IMR-90 (cell line): ENCODE data around the gene SMIM12. TPM values are rescaled to one million over a fixed set of nuclear protein-coding genes. Genes with fewer than 3 reads are reported as not detected.
A peak's percentile ranks its signal among the peaks of the same experiment; 100 is the strongest.

Experiments
- ATAC-seq: fragments of 200-7000 bp; cut with Tn5 transposase; 2 replicates; pipeline ENCODE4 v1.9.1; 2020; ENCODE audit warnings: low read depth, mild to moderate bottlenecking, moderate library complexity
- BruUV-seq: library from RNA; stranded (reverse); fragments of 400-500 nt; replicated peaks from 2 replicates; lab custom pipeline; 2021; lab: Mats Ljungman, UMichigan
- CTCF ChIA-PET: fragments of 300-600 bp; formaldehyde crosslinking; extraction: SDS; loops from one replicate; lab custom pipeline; 2021; ENCODE audit warnings: antibody characterized with exemption; lab: Yijun Ruan, JAX
- POLR2A ChIA-PET: fragments of 300-600 bp; sonication (Branson Sonifier 250); formaldehyde crosslinking; loops from one replicate; lab custom pipeline; 2022; ENCODE audit warnings: antibody characterized with exemption; ENCODE audit not compliant: unreplicated experiment; lab: Charles Lee
- DNase-seq: peaks from one replicate; pipeline ENCODE4 v3.0.0; 2013
- H2AFZ ChIP-seq: replicated peaks from 2 replicates; pipeline ENCODE3; 2013; ENCODE audit warnings: low read length, mild to moderate bottlenecking; ENCODE audit not compliant: poor library complexity
- H2AK5ac ChIP-seq: 2 replicates; pipeline ENCODE4 v1.6.1; 2013; ENCODE audit warnings: low read depth, low read length, inconsistent platforms
- H2AK9ac ChIP-seq: replicated peaks from 2 replicates; pipeline ENCODE3; 2013; ENCODE audit warnings: mild to moderate bottlenecking, low read depth, low read length, moderate library complexity; ENCODE audit not compliant: poor library complexity
- H2BK120ac ChIP-seq: 2 replicates; pipeline ENCODE4 v1.6.1; 2013; ENCODE audit warnings: low read depth, low read length, inconsistent platforms
- H2BK15ac ChIP-seq: 3 replicates; pipeline ENCODE4 v1.6.1; 2013; ENCODE audit warnings: low read depth, low read length, inconsistent platforms
- H2BK20ac ChIP-seq: 2 replicates; pipeline ENCODE4 v1.6.1; 2013; ENCODE audit warnings: low read depth, mild to moderate bottlenecking, inconsistent platforms, low read length, moderate library complexity
- H2BK5ac ChIP-seq: 2 replicates; pipeline ENCODE4 v1.6.1; 2013; ENCODE audit warnings: mild to moderate bottlenecking, low read depth, low read length, inconsistent platforms; ENCODE audit not compliant: poor library complexity, severe bottlenecking
- H3K14ac ChIP-seq: replicated peaks from 2 replicates; pipeline ENCODE4 v1.6.1; 2013; ENCODE audit warnings: low read depth, low read length, inconsistent platforms
- H3K18ac ChIP-seq: 2 replicates; pipeline ENCODE4 v1.6.1; 2013; ENCODE audit warnings: low read depth, low read length, control low read depth
- H3K23ac ChIP-seq: 2 replicates; pipeline ENCODE4 v1.6.1; 2013; ENCODE audit warnings: low read depth, low read length, inconsistent platforms
- H3K27ac ChIP-seq: 2 replicates; pipeline ENCODE4 v1.5.1; 2013; ENCODE audit warnings: mild to moderate bottlenecking, control low read depth, low read length; ENCODE audit not compliant: insufficient read depth
- H3K27me3 ChIP-seq: 2 replicates; pipeline ENCODE4 v1.6.1; 2013; ENCODE audit warnings: low read length; ENCODE audit not compliant: control insufficient read depth, insufficient read depth
- H3K36me3 ChIP-seq: 2 replicates; pipeline ENCODE4 v1.6.1; 2013; ENCODE audit warnings: low read length, mixed read lengths; ENCODE audit not compliant: control insufficient read depth, insufficient read depth
- H3K4ac ChIP-seq: 2 replicates; pipeline ENCODE4 v1.6.1; 2013; ENCODE audit warnings: low read depth, low read length, inconsistent platforms
- H3K4me1 ChIP-seq: 2 replicates; pipeline ENCODE4 v1.6.1; 2013; ENCODE audit warnings: low read length, mixed read lengths; ENCODE audit not compliant: control insufficient read depth, insufficient read depth
- H3K4me2 ChIP-seq: 2 replicates; pipeline ENCODE4 v1.6.1; 2013; ENCODE audit warnings: low read depth, mild to moderate bottlenecking, control low read depth, low read length, moderate library complexity
- H3K4me3 ChIP-seq: 2 replicates; pipeline ENCODE4 v1.5.1; 2013; ENCODE audit warnings: low read depth, mild to moderate bottlenecking, control low read depth, low read length, moderate library complexity; ENCODE audit not compliant: insufficient read depth
- H3K56ac ChIP-seq: 2 replicates; pipeline ENCODE4 v1.6.1; 2013; ENCODE audit warnings: low read length, inconsistent platforms; ENCODE audit not compliant: insufficient read depth; ENCODE audit errors: extremely low read depth
- H3K79me1 ChIP-seq, 2 experiments: 2 replicates each; pipeline ENCODE4 v1.6.1; 2013; ENCODE audit warnings: low read length in 2 of 2, inconsistent platforms in 1 of 2, low read depth in 1 of 2
- H3K9ac ChIP-seq: 2 replicates; pipeline ENCODE4 v1.6.1; 2013; ENCODE audit warnings: low read depth, low read length, control low read depth
- H3K9me1 ChIP-seq: 2 replicates; pipeline ENCODE4 v1.6.1; 2013; ENCODE audit warnings: low read length, inconsistent platforms; ENCODE audit not compliant: insufficient read depth
- H3K9me3 ChIP-seq: 2 replicates; pipeline ENCODE4 v1.6.1; 2013; ENCODE audit warnings: low read length; ENCODE audit not compliant: control insufficient read depth, insufficient read depth
- H4K20me1 ChIP-seq: 2 replicates; pipeline ENCODE4 v1.6.1; 2013; ENCODE audit warnings: low read length, inconsistent platforms; ENCODE audit not compliant: insufficient read depth
- H4K5ac ChIP-seq: 2 replicates; pipeline ENCODE4 v1.6.1; 2013; ENCODE audit warnings: mild to moderate bottlenecking, low read depth, low read length, control low read depth
- H4K8ac ChIP-seq, 2 experiments: 2 replicates each; pipeline ENCODE4 v1.6.1; 2013; ENCODE audit warnings: low read depth in 2 of 2, low read length in 2 of 2, control low read depth in 1 of 2, inconsistent platforms in 1 of 2
- H4K91ac ChIP-seq: 2 replicates; pipeline ENCODE4 v1.6.1; 2013; ENCODE audit warnings: low read depth, low read length, inconsistent platforms; ENCODE audit not compliant: insufficient read depth
- BHLHE40 ChIP-seq: fragments of 150-350 bp; IDR thresholded peaks from 2 replicates; pipeline ENCODE4 v1.6.1; 2016; ENCODE audit warnings: mild to moderate bottlenecking, low read depth, low read length
- CHD1 ChIP-seq: IDR thresholded peaks from 2 replicates; pipeline ENCODE4 v1.6.1; 2012; ENCODE audit warnings: low read depth, low read length, improper control_type of control experiment
- CTCF ChIP-seq: conservative IDR thresholded peaks from 2 replicates; pipeline ENCODE4 v1.5.1; 2012; ENCODE audit warnings: mild to moderate bottlenecking, low read depth, low read length, improper control_type of control experiment
- ELK1 ChIP-seq: fragments of 150-350 bp; IDR thresholded peaks from 2 replicates; pipeline ENCODE4 v1.6.1; 2016; ENCODE audit warnings: low read depth, mild to moderate bottlenecking, low read length, moderate library complexity, borderline replicate concordance
- MAFK ChIP-seq: IDR thresholded peaks from 2 replicates; pipeline ENCODE4 v1.6.1; 2012; ENCODE audit warnings: low read depth, low read length, improper control_type of control experiment
- MXI1 ChIP-seq: IDR thresholded peaks from 2 replicates; pipeline ENCODE4 v1.6.1; 2012; ENCODE audit warnings: low read depth, mild to moderate bottlenecking, low read length, moderate library complexity, borderline replicate concordance
- NFE2L2 ChIP-seq: fragments of 150-350 bp; IDR thresholded peaks from 2 replicates; pipeline ENCODE4 v1.6.1; 2016; ENCODE audit warnings: low read depth, mild to moderate bottlenecking, low read length
- POLR2A ChIP-seq: IDR thresholded peaks from 2 replicates; pipeline ENCODE4 v1.6.1; 2012; ENCODE audit warnings: mild to moderate bottlenecking, low read depth, low read length
- RCOR1 ChIP-seq: IDR thresholded peaks from 2 replicates; pipeline ENCODE4 v1.6.1; 2012; ENCODE audit warnings: mild to moderate bottlenecking, low read length, improper control_type of control experiment; ENCODE audit not compliant: insufficient replicate concordance
- RFX5 ChIP-seq: IDR thresholded peaks from 2 replicates; pipeline ENCODE4 v1.8.0; 2012; ENCODE audit warnings: low read depth, mild to moderate bottlenecking, low read length, moderate library complexity
- SMC3 ChIP-seq: fragments of 150-350 bp; IDR thresholded peaks from 2 replicates; pipeline ENCODE4 v1.6.1; 2016; ENCODE audit warnings: low read depth, mild to moderate bottlenecking, antibody characterized with exemption, low read length, moderate library complexity
- USF2 ChIP-seq: fragments of 150-350 bp; IDR thresholded peaks from 2 replicates; pipeline ENCODE4 v1.6.1; 2017; ENCODE audit warnings: mild to moderate bottlenecking, antibody characterized with exemption, low read length, low read depth
- WGBS, 2 experiments: methylation state at CpG; one replicate each; pipeline versions ENCODE4 v1.1.5 to v1.1.7; 2013; ENCODE audit warnings: missing lambda C conversion rate in 2 of 2; ENCODE audit not compliant: insufficient read length in 1 of 2; ENCODE audit errors: extremely low coverage in 2 of 2; 5-methylcytosine and 5-hydroxymethylcytosine counted together
- dilution Hi-C: fragments of 300-500 bp; cut with HindIII; formaldehyde crosslinking; loops from one replicate; pipeline ENCODE4 v1.14.3; 2018; ENCODE audit warnings: low sequenced_read_pairs; ENCODE audit not compliant: unreplicated experiment
- in situ Hi-C: fragments of 300-500 bp; cut with MboI; formaldehyde crosslinking; loops from 3 replicates; pipeline ENCODE4 v1.14.3; 2019; ENCODE audit warnings: low sequenced_read_pairs, inconsistent platforms, mixed read lengths
- intact Hi-C: fragments of 100-400 bp; cut with micrococcal nuclease; formaldehyde crosslinking; loops from 2 replicates; pipeline ENCODE4 v1.10.0; 2022
- polyA plus RNA-seq, 3 experiments: library from polyadenylated mRNA; depleted of rRNA; stranded (reverse); fragments of >200 nt; gene quantifications; 2 replicates each; pipeline ENCODE4 v1.2.3, GENCODE V29; 2012; ENCODE audit warnings: low replicate concordance in 1 of 3
- total RNA-seq: library from RNA; depleted of rRNA; stranded (reverse); fragments of >200 nt; gene quantifications from 2 replicates; pipeline ENCODE4 v1.2.3, GENCODE V29; 2012

Gene SMIM12
- total and polyA plus RNA-seq, 2 of the 4 experiments (the other 2 are of a cell fraction), result 31.9 to 44.4 TPM

GRCh38 chr1:34843392-34844251, 15.9 kb downstream of the SMIM12 start (continued):
- no peak for TF ChIP-seq CTCF

- ATAC-seq (no peak), DNase-seq (no peak)
- no TSS peak for BruUV-seq
- Histone ChIP-seq H3K4me3 (no peak overlapping the region), H2BK120ac (no peak overlapping the region), H2AK5ac (no peak overlapping the region), H4K20me1 (peaks cover 4% of the 10 kb centered on the region), H3K9me3 (no peaks in the 10 kb centered on the region), H2BK5ac (no peak overlapping the region), H3K9ac (no peak overlapping the region), H2AFZ (no peak overlapping the region), H3K27me3 (no peaks in the 10 kb centered on the region), H4K91ac (no peak overlapping the region), H3K56ac (no peak overlapping the region), H4K5ac (no peak overlapping the region), H3K4me1 (no peaks in the 10 kb centered on the region), H3K36me3 (no peaks in the 10 kb centered on the region; the same call in none of the 2 replicates), H3K79me1 (no peaks in the 10 kb centered on the region; a peak in 2 of 4 replicates), H3K23ac (no peak overlapping the region), H3K18ac (no peak overlapping the region), H2AK9ac (peak overlapping the region; percentile 68), H3K4me2 (no peak overlapping the region), H3K4ac (no peak overlapping the region), H2BK15ac (no peak overlapping the region), H3K9me1 (no peaks in the 10 kb centered on the region; the same call in 1 of the 2 replicates), H4K8ac (no peak overlapping the region), H3K27ac (no peak overlapping the region), H3K14ac (no peak overlapping the region), H2BK20ac (no peak overlapping the region)
- intact Hi-C loops, result no loop called here
- 82% methylated on average over 2 of the region's 4 CpGs; no CpG with 5 or more reads in 1 of the 2 experiments for WGBS, 2 experiments
- CTCF ChIA-PET, result interaction anchor here (1.0 to 1.6 kb wide), 2 partner anchors 17 to 28 kb away, joined by 3 to 5 read pairs; partner anchors contain the start of gene SMIM12
- in situ Hi-C loops, result no loop called here
- POLR2A ChIA-PET, result no interaction called here
- dilution Hi-C loops, result no loop called here
- TF ChIP-seq POLR2A (no peak), MAFK (no peak), BHLHE40 (no peak), NFE2L2 (no peak), SMC3 (no peak), MXI1 (no peak), CHD1 (no peak), RFX5 (no peak), RCOR1 (no peak), ELK1 (no peak), USF2 (no peak)
Observed at GRCh38 chr1:34842952-34843371, 16.6 kb downstream of the SMIM12 start.
